PFSK-1 (cell line): Measurements from ENCODE around the gene USH2A.

Experiments
- FOXP2 ChIP-seq: optimal IDR thresholded peaks from 2 replicates; pipeline ENCODE3; 2011; ENCODE audit warnings: borderline replicate concordance, control low read depth, inconsistent platforms; ENCODE audit not compliant: insufficient read depth; ENCODE audit errors: extremely low read length, extremely low read depth
- POLR2AphosphoS5 ChIP-seq: IDR thresholded peaks from 2 replicates; pipeline ENCODE4 v1.6.1; 2012; ENCODE audit warnings: low read depth, mild to moderate bottlenecking, control low read depth, low read length, moderate library complexity
- SIN3A ChIP-seq: IDR thresholded peaks from 2 replicates; pipeline ENCODE4 v1.6.1; 2012; ENCODE audit warnings: mild to moderate bottlenecking, low read length, moderate library complexity, borderline replicate concordance; ENCODE audit not compliant: insufficient read depth
- TAF1 ChIP-seq: IDR thresholded peaks from 2 replicates; pipeline ENCODE4 v1.6.1; 2012; ENCODE audit warnings: low read length, control low read depth, borderline replicate concordance; ENCODE audit not compliant: insufficient read depth
- TF ChIP-seq, protein P1 (sequence below), 2 experiments: IDR thresholded peaks; 2 replicates each; pipeline versions ENCODE4 v1.6.1 to v1.8.0; 2011 to 2012; ENCODE audit warnings: low read depth in 2 of 2, low read length in 2 of 2, control low read depth in 1 of 2, inconsistent platforms in 1 of 2, mild to moderate bottlenecking in 1 of 2, moderate library complexity in 1 of 2; ENCODE audit not compliant: insufficient read depth in 1 of 2

Gene USH2A

DNA sequence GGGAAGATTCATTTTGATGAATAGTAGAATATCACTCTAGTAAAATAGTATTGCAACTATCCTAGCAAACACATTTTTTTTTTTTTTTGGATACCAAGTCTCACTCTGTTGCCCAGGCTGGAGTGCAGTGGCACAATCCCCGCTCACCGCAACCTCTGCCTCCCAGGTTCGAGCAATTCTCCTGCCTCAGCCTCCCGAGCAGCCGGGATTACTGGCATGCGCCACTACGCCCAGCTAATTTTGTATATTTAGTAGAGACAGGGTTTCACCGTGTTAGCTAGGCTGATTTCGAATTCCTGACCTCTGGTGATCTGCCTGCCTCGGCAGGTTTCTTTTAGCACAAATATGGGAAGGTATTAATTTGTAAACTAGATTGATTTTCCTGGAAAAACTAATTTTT, 822.4 kb downstream of the USH2A start:
- TF ChIP-seq TAF1 (no peak), SIN3A (no peak)
- TF ChIP-seq, protein P1, sequence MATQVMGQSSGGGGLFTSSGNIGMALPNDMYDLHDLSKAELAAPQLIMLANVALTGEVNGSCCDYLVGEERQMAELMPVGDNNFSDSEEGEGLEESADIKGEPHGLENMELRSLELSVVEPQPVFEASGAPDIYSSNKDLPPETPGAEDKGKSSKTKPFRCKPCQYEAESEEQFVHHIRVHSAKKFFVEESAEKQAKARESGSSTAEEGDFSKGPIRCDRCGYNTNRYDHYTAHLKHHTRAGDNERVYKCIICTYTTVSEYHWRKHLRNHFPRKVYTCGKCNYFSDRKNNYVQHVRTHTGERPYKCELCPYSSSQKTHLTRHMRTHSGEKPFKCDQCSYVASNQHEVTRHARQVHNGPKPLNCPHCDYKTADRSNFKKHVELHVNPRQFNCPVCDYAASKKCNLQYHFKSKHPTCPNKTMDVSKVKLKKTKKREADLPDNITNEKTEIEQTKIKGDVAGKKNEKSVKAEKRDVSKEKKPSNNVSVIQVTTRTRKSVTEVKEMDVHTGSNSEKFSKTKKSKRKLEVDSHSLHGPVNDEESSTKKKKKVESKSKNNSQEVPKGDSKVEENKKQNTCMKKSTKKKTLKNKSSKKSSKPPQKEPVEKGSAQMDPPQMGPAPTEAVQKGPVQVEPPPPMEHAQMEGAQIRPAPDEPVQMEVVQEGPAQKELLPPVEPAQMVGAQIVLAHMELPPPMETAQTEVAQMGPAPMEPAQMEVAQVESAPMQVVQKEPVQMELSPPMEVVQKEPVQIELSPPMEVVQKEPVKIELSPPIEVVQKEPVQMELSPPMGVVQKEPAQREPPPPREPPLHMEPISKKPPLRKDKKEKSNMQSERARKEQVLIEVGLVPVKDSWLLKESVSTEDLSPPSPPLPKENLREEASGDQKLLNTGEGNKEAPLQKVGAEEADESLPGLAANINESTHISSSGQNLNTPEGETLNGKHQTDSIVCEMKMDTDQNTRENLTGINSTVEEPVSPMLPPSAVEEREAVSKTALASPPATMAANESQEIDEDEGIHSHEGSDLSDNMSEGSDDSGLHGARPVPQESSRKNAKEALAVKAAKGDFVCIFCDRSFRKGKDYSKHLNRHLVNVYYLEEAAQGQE (IDR thresholded peaks at IDR 0.05; ENCODE audit: insufficient read depth in 1 of 2, low read depth in 2 of 2, low read length in 2 of 2) = no peak

DNA sequence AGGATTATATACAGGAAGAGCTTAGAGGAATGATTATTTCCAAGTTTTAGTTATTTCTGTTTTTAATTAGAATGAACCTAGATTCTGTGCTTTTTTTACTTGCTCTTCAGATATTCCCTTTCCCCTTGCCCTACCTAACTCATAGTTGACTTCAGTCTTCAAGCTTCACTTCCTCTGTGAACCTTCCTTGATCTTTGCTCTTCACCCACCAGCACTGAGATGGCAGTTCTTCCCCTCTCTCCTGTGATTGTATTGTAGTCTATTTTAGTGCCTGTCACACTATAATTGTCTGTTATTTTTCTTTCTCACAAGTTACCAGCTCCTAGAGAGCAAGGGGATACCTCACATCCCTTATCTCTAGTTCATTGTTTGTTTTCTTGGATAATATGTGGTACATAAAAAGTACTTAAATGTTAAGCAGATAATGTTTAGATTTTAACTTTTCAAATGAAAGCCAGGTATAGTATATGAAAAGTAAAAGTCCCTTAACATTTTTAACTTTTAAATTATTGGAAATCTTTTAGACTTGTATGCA, 822.9 kb downstream of the USH2A start:
- TF ChIP-seq SIN3A (no peak), POLR2AphosphoS5 (no peak), FOXP2 (no peak), TAF1 (no peak)
- TF ChIP-seq, protein P1 (IDR thresholded peaks at IDR 0.05; ENCODE audit: insufficient read depth in 1 of 2, low read depth in 2 of 2, low read length in 2 of 2) = no peak

DNA sequence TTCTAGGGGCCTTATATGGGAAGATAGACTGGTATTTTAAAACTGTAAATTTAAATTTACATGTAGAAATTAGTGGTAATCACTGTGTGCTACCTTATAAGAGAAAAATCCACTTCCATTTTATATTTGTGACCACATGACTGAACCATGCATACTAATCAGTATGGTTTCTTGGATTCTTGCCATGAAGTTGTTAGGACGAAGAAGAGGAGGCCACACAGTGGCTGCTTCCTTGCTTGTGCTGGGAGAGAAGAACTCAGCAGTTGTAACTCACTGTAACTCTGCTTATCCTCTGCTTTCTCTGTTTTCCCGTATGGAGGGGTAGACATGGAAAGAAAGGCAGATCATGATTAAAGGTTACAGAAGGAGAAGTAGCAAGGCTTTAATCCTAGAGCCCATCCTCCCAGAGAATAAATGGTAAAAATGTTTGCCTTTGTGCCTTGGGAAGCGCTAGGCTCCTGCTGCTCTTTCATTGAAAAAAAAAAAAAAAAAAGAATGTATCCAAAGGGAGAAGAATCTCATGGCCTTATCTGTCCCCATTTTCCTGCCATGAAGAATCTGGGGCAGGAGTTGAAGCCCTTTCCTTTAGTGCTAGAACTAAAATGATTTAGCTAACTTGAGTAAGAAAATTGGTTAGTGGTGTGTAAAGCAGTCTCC, 823.7 kb downstream of the USH2A start:
- TF ChIP-seq, protein P1 (IDR thresholded peaks at IDR 0.05; ENCODE audit: insufficient read depth in 1 of 2, low read depth in 2 of 2, low read length in 2 of 2) = no peak
- TF ChIP-seq FOXP2 (no peak), TAF1 (no peak), SIN3A (no peak), POLR2AphosphoS5 (no peak)

DNA sequence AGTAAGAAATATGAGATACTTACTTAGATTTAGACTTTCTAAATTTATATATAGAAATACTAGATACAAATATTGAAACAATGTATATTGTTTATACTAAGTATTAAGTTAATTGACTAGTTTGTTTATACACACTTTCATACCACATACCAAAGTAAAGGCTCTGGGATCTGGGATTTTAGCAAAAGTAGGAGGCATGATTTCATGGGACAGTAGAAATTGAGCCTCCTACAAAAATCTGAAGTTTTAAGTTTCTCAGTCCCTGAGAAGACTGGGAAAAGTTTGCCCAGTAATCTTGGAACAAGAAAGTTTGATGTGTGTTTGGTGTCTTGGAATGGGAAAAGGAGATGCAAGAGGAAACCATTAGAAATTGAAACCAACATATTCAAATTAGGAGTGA, 825.3 kb downstream of the USH2A start:
- no peak for TF ChIP-seq TAF1
- no peak for TF ChIP-seq FOXP2
- TF ChIP-seq, protein P1 (IDR thresholded peaks at IDR 0.05; ENCODE audit: insufficient read depth in 1 of 2, low read depth in 2 of 2, low read length in 2 of 2) = no peak
- no peak for TF ChIP-seq SIN3A
- TF ChIP-seq POLR2AphosphoS5 = no peak
